K562 (cell line): ENCODE data around the gene HOXB3. TPM values are rescaled to one million over a fixed set of nuclear protein-coding genes. Genes with fewer than 3 reads are reported as not detected.

Experiments
- ATAC-seq: fragments of 200-7000 bp; cut with Tn5 transposase; 3 replicates; pipeline ENCODE4 v1.9.1; 2020; ENCODE audit warnings: moderate library complexity
- BruUV-seq: library from RNA; stranded (reverse); fragments of 400-500 nt; replicated peaks from 2 replicates; lab custom pipeline; 2021; lab: Mats Ljungman, UMichigan
- CTCF ChIA-PET: fragments of 300-600 bp; formaldehyde crosslinking; extraction: SDS; loops from one replicate; lab custom pipeline; 2021; ENCODE audit warnings: low intra/inter-chr PET ratio; lab: Yijun Ruan, JAX
- POLR2A ChIA-PET: fragments of 300-600, 350-650 bp; sonication (Branson Sonifier 250); formaldehyde crosslinking; extraction: SDS; loops from one replicate; lab custom pipeline; 2021; ENCODE audit warnings: antibody characterized with exemption, inconsistent platforms; lab: Yijun Ruan, JAX
- DNase-seq, 4 experiments: peaks; one replicate each; pipeline versions ENCODE4 v3.0.0 to v3.0.0-alpha.2; 2011 to 2018; ENCODE audit warnings: low spot score in 3 of 4, mixed read lengths in 3 of 4; ENCODE audit errors: extremely low read depth in 1 of 4
- FAIRE-seq: peaks from 2 replicates; lab custom pipeline; 2011; peaks lifted over from hg19 to GRCh38; lab: Jason Lieb, UNC
- H2AFZ ChIP-seq: 2 replicates; pipeline ENCODE4 v1.6.0; 2011; ENCODE audit warnings: low read depth, low read length, control low read depth, inconsistent platforms
- H3K27ac ChIP-seq: fragments of 200-600 bp; 3 replicates; pipeline ENCODE4 v1.8.0; 2011; ENCODE audit warnings: low read depth, mild to moderate bottlenecking, control low read depth, inconsistent platforms, low read length, moderate library complexity, mixed read lengths; ENCODE audit errors: extremely low read depth
- H3K27me3 ChIP-seq, 2 experiments: fragments of 300-600 bp in 1 of 2; 2 replicates in 1 of 2; 3 replicates in 1 of 2; pipeline versions ENCODE4 v1.6.0 to v1.8.0; 2011; ENCODE audit warnings: inconsistent platforms in 2 of 2, low read length in 2 of 2, mild to moderate bottlenecking in 1 of 2, mixed read lengths in 1 of 2, moderate library complexity in 1 of 2; ENCODE audit not compliant: control insufficient read depth in 2 of 2, insufficient read depth in 2 of 2
- H3K36me3 ChIP-seq: fragments of 300-600 bp; 3 replicates; pipeline ENCODE4 v1.8.0; 2011; ENCODE audit warnings: mild to moderate bottlenecking, low read length, inconsistent platforms; ENCODE audit not compliant: control insufficient read depth, insufficient read depth
- H3K4me1 ChIP-seq, 2 experiments: fragments of 200-600 bp in 1 of 2; replicated peaks in 1 of 2; 2 replicates in 1 of 2; 3 replicates in 1 of 2; pipeline versions ENCODE4 v1.5.1 to v1.8.0; 2011; ENCODE audit warnings: inconsistent platforms in 2 of 2, low read length in 2 of 2, mild to moderate bottlenecking in 1 of 2, mixed read lengths in 1 of 2, moderate library complexity in 1 of 2; ENCODE audit not compliant: control insufficient read depth in 2 of 2, insufficient read depth in 2 of 2
- H3K4me2 ChIP-seq: 2 replicates; pipeline ENCODE4 v1.6.1; 2011; ENCODE audit warnings: low read length, control low read depth, inconsistent platforms, mixed read lengths; ENCODE audit not compliant: insufficient read depth
- H3K4me3 ChIP-seq: fragments of 200-600 bp; sonication (generic), shearing (Covaris generic); 2 replicates; pipeline ENCODE4 v1.5.1; 2016; ENCODE audit warnings: control low read depth, inconsistent platforms
- H3K79me2 ChIP-seq: fragments of 200-600 bp; 3 replicates; pipeline ENCODE4 v1.8.0; 2011; ENCODE audit warnings: low read length, inconsistent platforms; ENCODE audit not compliant: control insufficient read depth, insufficient read depth
- H3K9ac ChIP-seq, 2 experiments: 2 replicates each; pipeline versions ENCODE4 v1.6.0 to v1.6.1; 2011; ENCODE audit warnings: low read depth in 2 of 2, low read length in 2 of 2, control low read depth in 1 of 2, inconsistent platforms in 1 of 2, mild to moderate bottlenecking in 1 of 2, mixed read lengths in 1 of 2; ENCODE audit not compliant: insufficient read depth in 1 of 2
- H3K9me1 ChIP-seq: one replicate; pipeline ENCODE4 v1.6.0; 2011; ENCODE audit warnings: inconsistent platforms, mild to moderate bottlenecking, low read length, moderate library complexity; ENCODE audit not compliant: control insufficient read depth, insufficient read depth
- H3K9me3 ChIP-seq: replicated peaks from 2 replicates; pipeline ENCODE4 v1.5.1; 2011; ENCODE audit warnings: low read depth, low read length, inconsistent platforms; ENCODE audit not compliant: control insufficient read depth, insufficient read depth
- H4K20me1 ChIP-seq: replicated peaks from 2 replicates; pipeline ENCODE4 v1.6.1; 2011; ENCODE audit warnings: low read length, inconsistent platforms, mixed read lengths; ENCODE audit not compliant: control insufficient read depth, insufficient read depth
- BHLHE40 ChIP-seq: IDR thresholded peaks from 2 replicates; pipeline ENCODE4 v1.6.1; 2011; ENCODE audit warnings: low read length, improper control_type of control experiment
- GATAD2B ChIP-seq: fragments of 450-650 bp; IDR thresholded peaks from 2 replicates; pipeline ENCODE4 v1.6.1; 2017; ENCODE audit warnings: mild to moderate bottlenecking, borderline replicate concordance
- MEIS2 ChIP-seq: fragments of 450-650 bp; IDR thresholded peaks from 2 replicates; pipeline ENCODE4 v1.6.1; 2014; ENCODE audit warnings: mild to moderate bottlenecking; ENCODE audit not compliant: partially characterized antibody
- MYC ChIP-seq, 2 experiments: fragments of 250-450 bp in 1 of 2; sonication (Bioruptor Pico) in 1 of 2; IDR thresholded peaks; 2 replicates each; pipeline versions ENCODE4 v1.5.1 to v1.6.1; 2012 to 2021; ENCODE audit warnings: low read depth in 2 of 2, borderline replicate concordance in 1 of 2, improper control_type of control experiment in 1 of 2, low read length in 1 of 2, mild to moderate bottlenecking in 1 of 2, moderate library complexity in 1 of 2
- RAD21 ChIP-seq, 2 experiments: fragments of 250-450 bp in 1 of 2; fragments of 450-650 bp in 1 of 2; sonication (Bioruptor Pico) in 1 of 2; formaldehyde crosslinking in 1 of 2; IDR thresholded peaks in 1 of 2; conservative IDR thresholded peaks in 1 of 2; 2 replicates each; pipeline versions ENCODE4 v1.4.0 to v1.8.0; 2020 to 2022; ENCODE audit warnings: mild to moderate bottlenecking in 2 of 2, moderate library complexity in 1 of 2
- WHSC1 ChIP-seq: IDR thresholded peaks from one replicate; pipeline ENCODE4 v1.6.1; 2012; ENCODE audit warnings: low read length, control low read depth, inconsistent platforms
- ZBTB7A ChIP-seq: IDR thresholded peaks from 2 replicates; pipeline ENCODE4 v1.6.1; 2011; ENCODE audit warnings: low read depth, mild to moderate bottlenecking, low read length, moderate library complexity, borderline replicate concordance; ENCODE audit not compliant: control insufficient read depth
- ZKSCAN1 ChIP-seq: fragments of 150-350 bp; IDR thresholded peaks from 2 replicates; pipeline ENCODE4 v1.6.1; 2016; ENCODE audit warnings: low read depth, low read length
- ZNF282 ChIP-seq: sonication (generic); formaldehyde crosslinking; IDR thresholded peaks from 2 replicates; pipeline ENCODE4 v1.8.1; 2023; ENCODE audit warnings: missing genetic modification reagents
- WGBS: fragments of 100-300 bp; shearing (Covaris generic); methylation state at CpG from one replicate; pipeline ENCODE4 v1.1.6; 2016; ENCODE audit warnings: low coverage, mixed read lengths; ENCODE audit not compliant: insufficient coverage; ENCODE audit errors: missing lambda C conversion rate; 5-methylcytosine and 5-hydroxymethylcytosine counted together
- in situ Hi-C: fragments of 300-500 bp; cut with MboI; formaldehyde crosslinking; loops from 4 replicates; pipeline ENCODE4 v1.15.0; 2018; ENCODE audit warnings: inconsistent platforms, mixed read lengths
- intact Hi-C: fragments of 100-400 bp; cut with micrococcal nuclease; formaldehyde crosslinking; loops from 2 replicates; pipeline ENCODE4 v1.14.2; 2022
- polyA plus RNA-seq, 8 experiments: library from polyadenylated mRNA; depleted of rRNA in 4 of 8; stranded (reverse) in 5 of 8; unstranded in 3 of 8; fragments of >200 nt; fragmentation: Nextera tagmentation in 2 of 8; fragmentation: Illumina TruSeq in 1 of 8; extraction: Ambion mirVana in 2 of 8; extraction: Trizol in 1 of 8; gene quantifications; 2 replicates each; pipeline versions ENCODE4 v1.2.1 to v1.2.3, GENCODE V29; 2011 to 2014; ENCODE audit warnings: inconsistent platforms in 1 of 8, missing spikeins in 1 of 8
- total RNA-seq, 7 experiments: library from RNA; depleted of rRNA in 6 of 7; stranded (reverse); fragments of >200 nt in 6 of 7; fragmentation: Illumina TruSeq in 2 of 7; extraction: Trizol in 2 of 7; gene quantifications; 2 replicates each; pipeline versions ENCODE4 v1.2.1 to v1.2.3, GENCODE V29; 2011 to 2021; ENCODE audit warnings: low replicate concordance in 1 of 7
- TF ChIP-seq, protein P1 (sequence below), 2 experiments: IDR thresholded peaks in 1 of 2; conservative IDR thresholded peaks in 1 of 2; 2 replicates each; pipeline ENCODE4 v1.6.1; 2016; ENCODE audit warnings: low read depth in 2 of 2, mild to moderate bottlenecking in 1 of 2, missing compliant biosample characterization in 1 of 2, missing genetic modification characterization in 1 of 2, moderate library complexity in 1 of 2

Gene HOXB3
- total and polyA plus RNA-seq, 9 of the 15 experiments (the other 6 are each of a cell fraction or from before 2014, with no cell fraction given), result 2.4 to 41.3 (median 20.2) TPM

GRCh38 chr17:48575066-48575582 lies 14.9 kb downstream of the HOXB3 start (continued):
- peak in 1 of 2 experiments; percentile 4; a peak in 1 of 4 replicates for TF ChIP-seq RAD21 (CRISPR knock-in tag; conservative IDR thresholded peaks at IDR 0.05 in 1 of 2, IDR thresholded peaks at IDR 0.05 in 1 of 2)
- no peak for TF ChIP-seq GATAD2B
- TF ChIP-seq ZKSCAN1, result 0 out of 2 replicates have a peak, but pooled peaks have one; percentile 29
- TF ChIP-seq, all 486 proteins: peak for 2

GRCh38 chr17:48574505-48575065 lies 15.5 kb downstream of the HOXB3 start:
- H3K27ac ChIP-seq, result peak overlapping the region; percentile 95; the same call in 2 of the 3 replicates
- FAIRE-seq (no peak), ATAC-seq (no peak), DNase-seq (no peak)
- 73% methylated on average over 8 of the region's 8 CpGs for WGBS
- in situ Hi-C loops, result no loop called here
- H3K9me3 ChIP-seq, result no peaks in the 10 kb centered on the region
- H3K4me2 ChIP-seq, result peak overlapping the region; percentile 88; the same call in 1 of the 2 replicates
- CTCF ChIA-PET, result no interaction called here
- no peaks in the 10 kb centered on the region; the same call in 1 of the 2 replicates for H4K20me1 ChIP-seq
- H3K9me1 ChIP-seq, result no peaks in the 10 kb centered on the region
- H3K4me1 ChIP-seq, result peaks cover 48 to 69% of the 10 kb centered on the region in 2 experiments
- H3K79me2 ChIP-seq, result peaks cover 98% of the 10 kb centered on the region
- peak overlapping the region; percentile 5; the same call in 1 of the 2 replicates for H3K4me3 ChIP-seq
- BruUV-seq, result no TSS peak
- TF ChIP-seq MEIS2, result peak; percentile 60
- TF ChIP-seq, protein P1, sequence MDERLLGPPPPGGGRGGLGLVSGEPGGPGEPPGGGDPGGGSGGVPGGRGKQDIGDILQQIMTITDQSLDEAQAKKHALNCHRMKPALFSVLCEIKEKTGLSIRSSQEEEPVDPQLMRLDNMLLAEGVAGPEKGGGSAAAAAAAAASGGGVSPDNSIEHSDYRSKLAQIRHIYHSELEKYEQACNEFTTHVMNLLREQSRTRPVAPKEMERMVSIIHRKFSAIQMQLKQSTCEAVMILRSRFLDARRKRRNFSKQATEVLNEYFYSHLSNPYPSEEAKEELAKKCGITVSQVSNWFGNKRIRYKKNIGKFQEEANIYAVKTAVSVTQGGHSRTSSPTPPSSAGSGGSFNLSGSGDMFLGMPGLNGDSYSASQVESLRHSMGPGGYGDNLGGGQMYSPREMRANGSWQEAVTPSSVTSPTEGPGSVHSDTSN (CRISPR knock-in tag; IDR thresholded peaks at IDR 0.05; ENCODE audit: low read depth), result no peak
- TF ChIP-seq, protein P1 (tag; conservative IDR thresholded peaks at IDR 0.05; ENCODE audit: low read depth), result peak; percentile 64; the same call in 1 of the 2 replicates
- TF ChIP-seq WHSC1, result no peak
- no peak for TF ChIP-seq BHLHE40
- TF ChIP-seq MYC (IDR thresholded peaks at IDR 0.05; ENCODE audit: low read depth, low read length), result no peak
- TF ChIP-seq MYC (CRISPR knock-in tag; IDR thresholded peaks at IDR 0.05; ENCODE audit: borderline replicate concordance, low read depth), result no peak
- no peak for TF ChIP-seq ZNF282 (CRISPR knock-in tag)
- TF ChIP-seq ZBTB7A, result peak; percentile 40; the same call in 1 of the 2 replicates
- TF ChIP-seq, all 486 proteins: peak for 3
- POLR2A ChIA-PET, result interaction anchor here (0.6 to 1.2 kb wide), 6 partner anchors 19 to 107 kb away, joined by 3 to 4 read pairs (median 4); partner anchors contain the start of gene HOXB5
- Histone ChIP-seq H3K27me3 (no peaks in the 10 kb centered on the region), H3K9ac (peak overlapping the region; percentile 8 to 76; a peak in 2 of 4 replicates), H3K36me3 (peaks cover 66% of the 10 kb centered on the region), H2AFZ (no peak overlapping the region)
- intact Hi-C loops, result no loop called here
